ENCODE measurements around the gene PRSS2.

Gene PRSS2

DNA sequence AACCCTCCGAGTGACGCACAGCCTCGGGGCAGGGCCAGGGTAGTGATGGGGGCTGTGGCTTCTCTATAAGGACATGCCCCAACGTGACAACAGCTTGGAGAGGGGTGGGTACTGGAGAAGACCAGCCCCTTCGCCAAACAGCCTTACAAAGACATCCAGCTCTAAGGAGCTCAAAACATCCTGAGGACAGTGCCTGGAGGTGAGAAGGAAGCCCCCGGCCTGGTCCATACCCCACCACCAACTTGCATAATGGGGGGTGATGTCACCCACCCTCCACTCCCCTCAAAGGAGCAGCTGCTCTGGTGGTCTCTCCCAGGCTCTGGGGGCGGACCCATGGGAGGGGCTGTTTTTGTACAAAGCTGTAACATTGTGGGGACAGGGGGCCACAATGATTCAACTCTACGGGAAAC lies 15.1 kb downstream of the PRSS2 start:
- TF ChIP-seq, protein P1, sequence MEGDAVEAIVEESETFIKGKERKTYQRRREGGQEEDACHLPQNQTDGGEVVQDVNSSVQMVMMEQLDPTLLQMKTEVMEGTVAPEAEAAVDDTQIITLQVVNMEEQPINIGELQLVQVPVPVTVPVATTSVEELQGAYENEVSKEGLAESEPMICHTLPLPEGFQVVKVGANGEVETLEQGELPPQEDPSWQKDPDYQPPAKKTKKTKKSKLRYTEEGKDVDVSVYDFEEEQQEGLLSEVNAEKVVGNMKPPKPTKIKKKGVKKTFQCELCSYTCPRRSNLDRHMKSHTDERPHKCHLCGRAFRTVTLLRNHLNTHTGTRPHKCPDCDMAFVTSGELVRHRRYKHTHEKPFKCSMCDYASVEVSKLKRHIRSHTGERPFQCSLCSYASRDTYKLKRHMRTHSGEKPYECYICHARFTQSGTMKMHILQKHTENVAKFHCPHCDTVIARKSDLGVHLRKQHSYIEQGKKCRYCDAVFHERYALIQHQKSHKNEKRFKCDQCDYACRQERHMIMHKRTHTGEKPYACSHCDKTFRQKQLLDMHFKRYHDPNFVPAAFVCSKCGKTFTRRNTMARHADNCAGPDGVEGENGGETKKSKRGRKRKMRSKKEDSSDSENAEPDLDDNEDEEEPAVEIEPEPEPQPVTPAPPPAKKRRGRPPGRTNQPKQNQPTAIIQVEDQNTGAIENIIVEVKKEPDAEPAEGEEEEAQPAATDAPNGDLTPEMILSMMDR (IDR thresholded peaks at IDR 0.05) = no peak
- no peak overlapping the region for H2AFZ ChIP-seq

DNA sequence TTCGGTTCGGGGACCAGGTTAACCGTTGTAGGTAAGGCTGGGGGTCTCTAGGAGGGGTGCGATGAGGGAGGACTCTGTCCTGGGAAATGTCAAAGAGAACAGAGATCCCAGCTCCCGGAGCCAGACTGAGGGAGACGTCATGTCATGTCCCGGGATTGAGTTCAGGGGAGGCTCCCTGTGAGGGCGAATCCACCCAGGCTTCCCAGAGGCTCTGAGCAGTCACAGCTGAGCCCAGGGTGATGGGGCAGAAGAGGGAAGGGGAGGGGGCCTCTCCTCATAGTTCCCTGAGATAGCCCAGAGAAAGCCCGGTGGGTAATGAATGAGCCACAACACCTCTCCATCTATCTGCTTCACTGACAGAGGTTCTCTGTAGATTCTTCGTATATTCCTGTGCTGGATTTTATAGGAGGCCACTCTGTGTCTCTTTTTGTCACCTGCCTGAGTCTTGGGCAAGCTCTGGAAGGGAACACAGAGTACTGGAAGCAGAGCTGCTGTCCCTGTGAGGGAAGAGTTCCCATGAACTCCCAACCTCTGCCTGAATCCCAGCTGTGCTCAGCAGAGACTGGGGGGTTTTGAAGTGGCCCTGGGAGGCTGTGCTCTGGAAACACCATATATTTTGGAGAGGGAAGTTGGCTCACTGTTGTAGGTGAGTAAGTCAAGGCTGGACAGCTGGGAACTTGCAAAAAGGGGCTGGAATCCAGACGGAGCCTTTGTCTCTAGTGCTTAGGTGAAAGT lies 16.4 kb downstream of the PRSS2 start:
- no peaks in the 10 kb centered on the region for H3K4me1 ChIP-seq
- no peak overlapping the region for H3K27ac ChIP-seq
- H3K4me3 ChIP-seq (ENCODE audit: low read depth, low read length) = no peak overlapping the region

More for the DNA sequence above, 15.1 kb downstream of the PRSS2 start:
- no peaks in the 10 kb centered on the region for H3K36me3 ChIP-seq (ENCODE audit: control insufficient read depth, insufficient read depth, low read length)
- H3K4me2 ChIP-seq (ENCODE audit: low read length) = no peak overlapping the region
- H3K4me3 ChIP-seq (ENCODE audit: low read depth, low read length) = no peak overlapping the region
- H3K9ac ChIP-seq = no peak overlapping the region
- no peaks in the 10 kb centered on the region for H3K27me3 ChIP-seq (ENCODE audit: control insufficient read depth, insufficient read depth, low read length)
- no peak overlapping the region for H3K27ac ChIP-seq
- no peaks in the 10 kb centered on the region for H3K4me1 ChIP-seq
- no peaks in the 10 kb centered on the region for H3K9me3 ChIP-seq (ENCODE audit: control insufficient read depth, low read length)
- no peaks in the 10 kb centered on the region for H3K79me2 ChIP-seq

GRCh38 chr7:142787783-142788182 lies 17.0 kb downstream of the PRSS2 start:
- Histone ChIP-seq H3K4me2 (ENCODE audit: low read length) (no peak overlapping the region), H3K79me2 (no peaks in the 10 kb centered on the region), H3K4me1 (no peaks in the 10 kb centered on the region), H3K4me3 (ENCODE audit: low read depth, low read length) (no peak overlapping the region), H3K27ac (no peak overlapping the region), H2AFZ (no peak overlapping the region), H3K9me3 (ENCODE audit: control insufficient read depth, low read length) (no peaks in the 10 kb centered on the region), H3K27me3 (ENCODE audit: control insufficient read depth, insufficient read depth, low read length) (no peaks in the 10 kb centered on the region), H3K36me3 (ENCODE audit: control insufficient read depth, insufficient read depth, low read length) (no peaks in the 10 kb centered on the region), H3K9ac (no peak overlapping the region)
- TF ChIP-seq, protein P1 (IDR thresholded peaks at IDR 0.05) = no peak

More for the DNA sequence above, 16.4 kb downstream of the PRSS2 start:
- no peaks in the 10 kb centered on the region for H3K27me3 ChIP-seq (ENCODE audit: control insufficient read depth, insufficient read depth, low read length)
- H3K4me2 ChIP-seq (ENCODE audit: low read length) = no peak overlapping the region
- no peak overlapping the region for H2AFZ ChIP-seq
- H3K79me2 ChIP-seq = no peaks in the 10 kb centered on the region
- TF ChIP-seq, protein P1 (IDR thresholded peaks at IDR 0.05) = no peak
- H3K9ac ChIP-seq = no peak overlapping the region
- H3K36me3 ChIP-seq (ENCODE audit: control insufficient read depth, insufficient read depth, low read length) = no peaks in the 10 kb centered on the region
- no peaks in the 10 kb centered on the region for H3K9me3 ChIP-seq (ENCODE audit: control insufficient read depth, low read length)

- Histone ChIP-seq H3K4me1 (no peaks in the 10 kb centered on the region), H3K36me3 (ENCODE audit: control insufficient read depth, insufficient read depth, low read length) (no peaks in the 10 kb centered on the region), H3K9ac (no peak overlapping the region), H3K9me3 (ENCODE audit: control insufficient read depth, low read length) (no peaks in the 10 kb centered on the region), H3K4me3 (ENCODE audit: low read depth, low read length) (no peak overlapping the region), H3K27me3 (ENCODE audit: control insufficient read depth, insufficient read depth, low read length) (no peaks in the 10 kb centered on the region), H3K27ac (no peak overlapping the region), H3K79me2 (no peaks in the 10 kb centered on the region), H2AFZ (no peak overlapping the region), H3K4me2 (ENCODE audit: low read length) (no peak overlapping the region)
- TF ChIP-seq, protein P1 (IDR thresholded peaks at IDR 0.05) = no peak
Measured at GRCh38 chr7:142788303-142789289, 17.8 kb downstream of the PRSS2 start.

All from parathyroid adenoma (tissue), 2 donors.